GM12873 (cell line): ENCODE measurements around the gene POLH.

Source experiments
- CTCF ChIP-seq: IDR thresholded peaks from 2 replicates; pipeline ENCODE4 v1.5.1; 2012; ENCODE audit warnings: low read depth, mild to moderate bottlenecking, moderate library complexity, low read length, control low read depth; ENCODE audit not compliant: insufficient read depth; ENCODE audit errors: missing control alignments

Gene POLH

GRCh38 chr6:43639984-43640800, 64.2 kb downstream of the POLH start:
- no peak for TF ChIP-seq CTCF

- TF ChIP-seq CTCF, result no peak
These were observed 69.1 kb downstream of the POLH start, which contains the start of gene RSPH9 for GRCh38 chr6:43644940-43645612. Gene RSPH9 (plus strand): TSS chr6:43645036. CDS start chr6:43645099, 63 bp downstream.

- TF ChIP-seq CTCF, result no peak
These were observed 69.6 kb downstream of the POLH start for GRCh38 chr6:43645613-43645964.

- no peak for TF ChIP-seq CTCF
These were observed 71.6 kb downstream of the POLH start for GRCh38 chr6:43647613-43648012.

GRCh38 chr6:43648248-43648647, 72.3 kb downstream of the POLH start:
- TF ChIP-seq CTCF, result no peak

GRCh38 chr6:43657221-43657802, 81.3 kb downstream of the POLH start:
- TF ChIP-seq CTCF, result peak; percentile 24

GRCh38 chr6:43658161-43658560, 82.2 kb downstream of the POLH start:
- no peak for TF ChIP-seq CTCF
